Smooth muscle cell (in vitro differentiated cells): ENCODE results near the gene LGI1. TPM values are rescaled to one million over a fixed set of nuclear protein-coding genes. Genes with fewer than 3 reads are reported as not detected.

ENCODE experiments used
- DNase-seq: peaks from one replicate; lab custom pipeline; 2025; ENCODE audit not compliant: unreplicated experiment; lab: John Stamatoyannopoulos, UW
- H2AFZ ChIP-seq: fragments of 200-600 bp; sonication (generic); 2 replicates; pipeline ENCODE4 v1.6.0; 2016; ENCODE audit warnings: antibody characterized with exemption, low read depth, mild to moderate bottlenecking
- H3F3A ChIP-seq: fragments of 200-600 bp; sonication (generic); 2 replicates; pipeline ENCODE4 v1.6.0; 2017; ENCODE audit warnings: antibody characterized with exemption, low read depth
- H3K27ac ChIP-seq: fragments of 200-600 bp; sonication (generic); 2 replicates; pipeline ENCODE4 v1.5.1; 2016; ENCODE audit warnings: low read depth, mild to moderate bottlenecking
- H3K27me3 ChIP-seq: fragments of 200-600 bp; sonication (generic); 2 replicates; pipeline ENCODE4 v1.6.1; 2016; ENCODE audit warnings: low read depth, mild to moderate bottlenecking
- H3K36me3 ChIP-seq: fragments of 200-600 bp; sonication (generic); 2 replicates; pipeline ENCODE4 v1.5.1; 2016; ENCODE audit warnings: low read depth
- H3K4me1 ChIP-seq: fragments of 200-600 bp; sonication (generic); 2 replicates; pipeline ENCODE4 v1.5.1; 2016; ENCODE audit warnings: low read depth
- H3K4me2 ChIP-seq: fragments of 200-600 bp; sonication (generic); 2 replicates; pipeline ENCODE4 v1.6.0; 2016; ENCODE audit warnings: mild to moderate bottlenecking
- H3K4me3 ChIP-seq: fragments of 200-600 bp; sonication (generic); 2 replicates; pipeline ENCODE4 v1.5.1; 2016; ENCODE audit warnings: mild to moderate bottlenecking
- H3K79me2 ChIP-seq: fragments of 200-600 bp; sonication (generic); 2 replicates; pipeline ENCODE4 v1.6.0; 2016; ENCODE audit warnings: low read depth, mild to moderate bottlenecking
- H3K9ac ChIP-seq: fragments of 200-600 bp; sonication (generic); 2 replicates; pipeline ENCODE4 v1.6.0; 2016; ENCODE audit warnings: low read depth
- H3K9me3 ChIP-seq: fragments of 200-600 bp; sonication (generic); replicated peaks from 2 replicates; pipeline ENCODE4 v1.5.1; 2016; ENCODE audit warnings: low read depth
- H4K20me1 ChIP-seq: fragments of 200-600 bp; sonication (generic); 2 replicates; pipeline ENCODE4 v1.6.0; 2016; ENCODE audit warnings: low read depth
- WGBS: methylation state at CpG from one replicate; pipeline ENCODE4 v1.1.7; 2016; ENCODE audit warnings: low lambda C conversion rate; 5-methylcytosine and 5-hydroxymethylcytosine counted together
- polyA plus RNA-seq: library from polyadenylated mRNA; unstranded; fragments of >200 nt; fragmentation: Nextera tagmentation; extraction: Ambion mirVana; gene quantifications from 2 replicates; pipeline ENCODE4 v1.2.1, GENCODE V29; 2016
- total RNA-seq: library from RNA; depleted of rRNA; stranded (reverse); fragments of >200 nt; gene quantifications from 2 replicates; pipeline ENCODE4 v1.2.3, GENCODE V29; 2014
- TF ChIP-seq, protein P1 (sequence below): fragments of 200-600 bp; sonication (generic); IDR thresholded peaks from 2 replicates; pipeline ENCODE4 v1.5.1; 2017; ENCODE audit warnings: borderline replicate concordance, mild to moderate bottlenecking, antibody characterized with exemption; ENCODE audit not compliant: insufficient read depth, poor library complexity, severe bottlenecking

LGI1 gene
- total and polyA plus RNA-seq, 2 experiments from 2014 or later = 6.7 TPM; not detected in 1

GRCh38 chr10:93712593-93712992 lies 45.1 kb upstream of the LGI1 start:
- TF ChIP-seq, protein P1, sequence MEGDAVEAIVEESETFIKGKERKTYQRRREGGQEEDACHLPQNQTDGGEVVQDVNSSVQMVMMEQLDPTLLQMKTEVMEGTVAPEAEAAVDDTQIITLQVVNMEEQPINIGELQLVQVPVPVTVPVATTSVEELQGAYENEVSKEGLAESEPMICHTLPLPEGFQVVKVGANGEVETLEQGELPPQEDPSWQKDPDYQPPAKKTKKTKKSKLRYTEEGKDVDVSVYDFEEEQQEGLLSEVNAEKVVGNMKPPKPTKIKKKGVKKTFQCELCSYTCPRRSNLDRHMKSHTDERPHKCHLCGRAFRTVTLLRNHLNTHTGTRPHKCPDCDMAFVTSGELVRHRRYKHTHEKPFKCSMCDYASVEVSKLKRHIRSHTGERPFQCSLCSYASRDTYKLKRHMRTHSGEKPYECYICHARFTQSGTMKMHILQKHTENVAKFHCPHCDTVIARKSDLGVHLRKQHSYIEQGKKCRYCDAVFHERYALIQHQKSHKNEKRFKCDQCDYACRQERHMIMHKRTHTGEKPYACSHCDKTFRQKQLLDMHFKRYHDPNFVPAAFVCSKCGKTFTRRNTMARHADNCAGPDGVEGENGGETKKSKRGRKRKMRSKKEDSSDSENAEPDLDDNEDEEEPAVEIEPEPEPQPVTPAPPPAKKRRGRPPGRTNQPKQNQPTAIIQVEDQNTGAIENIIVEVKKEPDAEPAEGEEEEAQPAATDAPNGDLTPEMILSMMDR = no peak
- no peaks in the 10 kb centered on the region for H3K4me1 ChIP-seq
- H4K20me1 ChIP-seq = no peaks in the 10 kb centered on the region
- H3K36me3 ChIP-seq = no peaks in the 10 kb centered on the region
- H3K79me2 ChIP-seq = no peaks in the 10 kb centered on the region
- no peaks in the 10 kb centered on the region for H3K27me3 ChIP-seq
- H3K9ac ChIP-seq = no peak overlapping the region
- H3K9me3 ChIP-seq = no peaks in the 10 kb centered on the region
- H3F3A ChIP-seq = no peaks in the 10 kb centered on the region
- H3K27ac ChIP-seq = no peak overlapping the region
- DNase-seq = no peak
- no peak overlapping the region for H3K4me3 ChIP-seq
- 100% methylated on average over 2 of the region's 2 CpGs for WGBS
- no peak overlapping the region for H2AFZ ChIP-seq
- no peak overlapping the region for H3K4me2 ChIP-seq

DNA sequence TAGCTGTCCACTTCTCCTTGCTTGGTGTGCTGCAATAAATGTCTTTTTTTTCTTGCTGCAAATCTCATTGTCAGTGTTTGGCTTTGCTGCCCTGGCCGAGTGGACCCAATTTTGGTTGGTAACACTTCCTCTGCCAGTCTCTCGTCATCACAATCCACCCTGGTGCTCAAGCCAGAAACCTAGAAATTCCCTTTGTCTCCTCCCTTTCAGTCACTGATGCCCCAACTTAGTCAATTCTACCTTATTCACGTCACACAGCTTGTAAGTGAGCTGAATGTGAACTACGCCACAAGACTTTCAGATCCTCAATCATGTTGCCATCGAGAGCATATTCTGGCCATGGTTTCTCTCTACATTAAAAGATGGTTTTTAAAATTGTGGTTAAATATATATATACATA lies 42.4 kb upstream of the LGI1 start:
- Histone ChIP-seq H3F3A (no peaks in the 10 kb centered on the region), H3K4me2 (no peak overlapping the region), H3K4me1 (no peaks in the 10 kb centered on the region), H3K9ac (no peak overlapping the region), H3K27ac (no peak overlapping the region), H4K20me1 (no peaks in the 10 kb centered on the region), H3K27me3 (no peaks in the 10 kb centered on the region), H3K36me3 (no peaks in the 10 kb centered on the region), H3K79me2 (no peaks in the 10 kb centered on the region), H3K4me3 (no peak overlapping the region), H3K9me3 (no peaks in the 10 kb centered on the region), H2AFZ (no peak overlapping the region)
- TF ChIP-seq, protein P1 = no peak
- no peak for DNase-seq
- WGBS = 91% methylated on average over 5 of the region's 5 CpGs

DNA sequence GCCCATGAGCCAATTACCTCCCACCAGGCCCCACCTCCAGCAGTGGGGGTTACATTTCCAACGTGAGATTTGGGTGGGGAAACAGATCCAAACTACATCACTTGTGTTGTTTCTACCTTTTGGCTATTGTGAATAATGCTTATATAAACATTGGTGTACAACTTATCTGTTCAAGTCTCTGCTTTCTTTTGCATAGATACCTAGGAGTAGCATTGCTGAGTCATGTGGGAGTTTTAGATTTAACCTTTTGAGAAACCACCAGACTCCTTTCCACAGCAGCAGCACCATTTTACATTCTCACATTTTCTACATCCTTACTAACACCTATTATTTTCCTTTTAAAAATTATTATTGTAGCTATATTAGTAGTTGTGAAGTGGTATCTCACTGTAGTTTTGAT lies 41.0 kb upstream of the LGI1 start:
- no peak overlapping the region for H3K9ac ChIP-seq
- no peaks in the 10 kb centered on the region for H3K4me1 ChIP-seq
- no peaks in the 10 kb centered on the region for H3F3A ChIP-seq
- DNase-seq = no peak
- no peaks in the 10 kb centered on the region for H3K9me3 ChIP-seq
- no peak overlapping the region for H3K27ac ChIP-seq
- no peak overlapping the region for H3K4me3 ChIP-seq
- H4K20me1 ChIP-seq = no peaks in the 10 kb centered on the region
- H3K36me3 ChIP-seq = no peaks in the 10 kb centered on the region
- TF ChIP-seq, protein P1 = no peak
- no peak overlapping the region for H3K4me2 ChIP-seq
- H3K79me2 ChIP-seq = no peaks in the 10 kb centered on the region
- H3K27me3 ChIP-seq = no peaks in the 10 kb centered on the region
- WGBS = 29% methylated on average over 1 of the region's 1 CpG
- no peak overlapping the region for H2AFZ ChIP-seq

DNA sequence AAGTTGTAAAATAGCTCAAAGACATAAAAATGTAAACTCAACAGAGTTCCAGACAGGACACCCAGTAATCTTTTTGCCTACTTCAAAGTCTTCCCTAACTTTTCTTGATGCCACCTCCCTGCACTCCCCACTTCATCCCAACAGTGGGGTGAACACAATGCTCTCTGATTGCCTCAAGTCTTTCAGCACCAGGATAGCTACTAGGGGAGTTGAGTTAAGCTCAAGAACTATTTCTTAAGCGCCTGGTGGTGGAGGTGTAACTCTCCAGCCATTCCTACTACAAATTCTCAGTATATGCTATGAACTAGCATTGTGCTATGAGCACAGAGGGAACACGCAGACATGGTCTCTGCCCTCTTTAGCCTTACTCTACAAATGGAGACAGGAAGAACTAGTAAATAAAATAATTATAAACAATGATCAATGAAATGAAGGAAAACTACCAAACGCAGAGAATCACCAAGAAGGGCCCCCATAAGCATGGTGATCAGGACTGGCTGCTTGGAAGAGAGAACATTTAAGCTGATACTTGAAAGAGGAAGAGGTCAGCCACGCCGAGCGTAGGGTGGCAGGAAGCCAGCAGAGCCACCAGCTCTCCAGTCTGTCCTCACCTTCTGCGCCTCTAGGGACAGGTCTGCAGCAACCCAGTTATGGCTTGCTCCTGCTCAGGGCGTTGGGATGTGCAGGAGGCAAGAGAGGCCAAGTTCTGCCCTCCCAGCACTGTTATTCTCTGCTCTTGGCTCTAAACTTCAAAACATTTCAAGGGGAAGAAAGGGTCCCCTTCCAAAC lies 38.6 kb upstream of the LGI1 start:
- WGBS = 78% methylated on average over 8 of the region's 8 CpGs
- Histone ChIP-seq H3K4me3 (no peak overlapping the region), H3K9me3 (no peaks in the 10 kb centered on the region), H3K4me1 (no peaks in the 10 kb centered on the region), H3F3A (no peaks in the 10 kb centered on the region), H4K20me1 (no peaks in the 10 kb centered on the region), H3K79me2 (no peaks in the 10 kb centered on the region), H3K27ac (no peak overlapping the region), H2AFZ (no peak overlapping the region), H3K9ac (no peak overlapping the region), H3K36me3 (no peaks in the 10 kb centered on the region), H3K27me3 (no peaks in the 10 kb centered on the region), H3K4me2 (no peak overlapping the region)
- no peak for DNase-seq
- TF ChIP-seq, protein P1 = no peak
